HEK293 (cell line): ENCODE data around the gene RNF224.

Experiments
- GLI4 ChIP-seq: fragments of 450-650 bp; formaldehyde crosslinking; IDR thresholded peaks from 2 replicates; pipeline ENCODE4 v1.5.1; 2016; ENCODE audit warnings: missing biosample characterization, missing genetic modification characterization
- GLIS2 ChIP-seq: fragments of 450-650 bp; formaldehyde crosslinking; IDR thresholded peaks from 2 replicates; pipeline ENCODE4 v1.5.1; 2016; ENCODE audit warnings: missing biosample characterization, missing genetic modification characterization
- HOXD13 ChIP-seq: sonication (generic); formaldehyde crosslinking; IDR thresholded peaks from 2 replicates; pipeline ENCODE4 v1.8.0; 2022; ENCODE audit warnings: missing genetic modification reagents, borderline replicate concordance
- KLF1 ChIP-seq: fragments of 450-650 bp; formaldehyde crosslinking; IDR thresholded peaks from 2 replicates; pipeline ENCODE4 v1.5.1; 2016; ENCODE audit warnings: missing biosample characterization, missing genetic modification characterization
- SETDB1 ChIP-seq: IDR thresholded peaks from one replicate; pipeline ENCODE4 v1.6.1; 2017; ENCODE audit warnings: mild to moderate bottlenecking, low read length, moderate library complexity, mixed read lengths; ENCODE audit not compliant: insufficient read length
- SP7 ChIP-seq: fragments of 450-650 bp; formaldehyde crosslinking; IDR thresholded peaks from 2 replicates; pipeline ENCODE4 v1.5.1; 2016; ENCODE audit warnings: missing biosample characterization, missing genetic modification characterization
- WT1 ChIP-seq: fragments of 450-650 bp; formaldehyde crosslinking; IDR thresholded peaks from 2 replicates; pipeline ENCODE4 v1.5.1; 2016; ENCODE audit warnings: missing biosample characterization, missing genetic modification characterization
- ZBTB7A ChIP-seq: fragments of 450-650 bp; formaldehyde crosslinking; IDR thresholded peaks from 2 replicates; pipeline ENCODE4 v1.5.1; 2016; ENCODE audit warnings: low read depth, missing biosample characterization, missing genetic modification characterization
- ZNF132 ChIP-seq: fragments of 450-650 bp; formaldehyde crosslinking; IDR thresholded peaks from 2 replicates; pipeline ENCODE4 v1.5.1; 2017; ENCODE audit warnings: missing biosample characterization, missing genetic modification characterization, borderline replicate concordance
- ZNF133 ChIP-seq: fragments of 450-650 bp; formaldehyde crosslinking; IDR thresholded peaks from 2 replicates; pipeline ENCODE4 v1.5.1; 2016; ENCODE audit warnings: missing biosample characterization, missing genetic modification characterization
- ZNF138 ChIP-seq: fragments of 450-650 bp; formaldehyde crosslinking; IDR thresholded peaks from 2 replicates; pipeline ENCODE4 v1.5.1; 2016; ENCODE audit warnings: missing biosample characterization, missing genetic modification characterization, borderline replicate concordance
- ZNF140 ChIP-seq: fragments of 450-650 bp; formaldehyde crosslinking; IDR thresholded peaks from 2 replicates; pipeline ENCODE4 v1.5.1; 2016; ENCODE audit warnings: missing biosample characterization, missing genetic modification characterization
- ZNF19 ChIP-seq: fragments of 450-650 bp; formaldehyde crosslinking; IDR thresholded peaks from 2 replicates; pipeline ENCODE4; 2016; ENCODE audit warnings: missing biosample characterization, missing genetic modification characterization, low read depth
- ZNF2 ChIP-seq: fragments of 450-650 bp; formaldehyde crosslinking; IDR thresholded peaks from 2 replicates; pipeline ENCODE4 v1.5.1; 2016; ENCODE audit warnings: missing biosample characterization, missing genetic modification characterization
- ZNF214 ChIP-seq: fragments of 450-650 bp; formaldehyde crosslinking; IDR thresholded peaks from 2 replicates; pipeline ENCODE4 v1.5.1; 2017; ENCODE audit warnings: missing biosample characterization, mild to moderate bottlenecking, missing genetic modification characterization, borderline replicate concordance
- ZNF23 ChIP-seq: fragments of 450-650 bp; formaldehyde crosslinking; IDR thresholded peaks from 2 replicates; pipeline ENCODE4 v1.5.1; 2016; ENCODE audit warnings: missing biosample characterization, missing genetic modification characterization, borderline replicate concordance
- ZNF302 ChIP-seq: fragments of 450-650 bp; formaldehyde crosslinking; IDR thresholded peaks from 2 replicates; pipeline ENCODE4 v1.5.1; 2016; ENCODE audit warnings: missing biosample characterization, missing genetic modification characterization, low read depth
- ZNF37A ChIP-seq: fragments of 450-650 bp; IDR thresholded peaks from 2 replicates; pipeline ENCODE4 v1.5.1; 2018; ENCODE audit warnings: missing biosample characterization, missing genetic modification characterization
- ZNF423 ChIP-seq: fragments of 450-650 bp; formaldehyde crosslinking; IDR thresholded peaks from 2 replicates; pipeline ENCODE4 v1.5.1; 2016; ENCODE audit warnings: missing biosample characterization, missing genetic modification characterization
- ZNF529 ChIP-seq: fragments of 450-650 bp; formaldehyde crosslinking; IDR thresholded peaks from 2 replicates; pipeline ENCODE4 v1.5.1; 2017; ENCODE audit warnings: missing genetic modification characterization, missing biosample characterization; ENCODE audit not compliant: insufficient replicate concordance
- ZNF600 ChIP-seq: fragments of 450-650 bp; formaldehyde crosslinking; IDR thresholded peaks from 2 replicates; pipeline ENCODE4 v1.5.1; 2016; ENCODE audit warnings: missing biosample characterization, missing genetic modification characterization
- ZNF677 ChIP-seq: fragments of 450-650 bp; IDR thresholded peaks from 2 replicates; pipeline ENCODE4 v1.5.0; 2018; ENCODE audit warnings: missing biosample characterization, mild to moderate bottlenecking, missing genetic modification characterization, moderate library complexity
- TF ChIP-seq, protein P1 (sequence below): fragments of 450-650 bp; formaldehyde crosslinking; IDR thresholded peaks from 2 replicates; pipeline ENCODE4 v1.5.1; 2016; ENCODE audit warnings: missing biosample characterization, missing genetic modification characterization
- TF ChIP-seq, protein P2 (sequence below): fragments of 450-650 bp; IDR thresholded peaks from 2 replicates; pipeline ENCODE4 v1.5.1; 2018; ENCODE audit warnings: missing biosample characterization, mild to moderate bottlenecking, missing genetic modification characterization
- TF ChIP-seq, protein P3 (sequence below): fragments of 450-650 bp; formaldehyde crosslinking; IDR thresholded peaks from 2 replicates; pipeline ENCODE4 v1.5.1; 2016; ENCODE audit warnings: missing biosample characterization, missing genetic modification characterization
- TF ChIP-seq, protein P4 (sequence below): fragments of 450-650 bp; formaldehyde crosslinking; IDR thresholded peaks from 2 replicates; pipeline ENCODE4 v1.5.1; 2016; ENCODE audit warnings: missing biosample characterization, missing genetic modification characterization, borderline replicate concordance
- TF ChIP-seq, protein P5 (sequence below): fragments of 450-650 bp; formaldehyde crosslinking; IDR thresholded peaks from 2 replicates; pipeline ENCODE4 v1.5.1; 2016; ENCODE audit warnings: missing biosample characterization, missing genetic modification characterization, low read depth
- TF ChIP-seq, protein P6 (sequence below): fragments of 450-650 bp; formaldehyde crosslinking; IDR thresholded peaks from 2 replicates; pipeline ENCODE4 v1.5.1; 2016; ENCODE audit warnings: missing biosample characterization, missing genetic modification characterization

RNF224 gene

DNA sequence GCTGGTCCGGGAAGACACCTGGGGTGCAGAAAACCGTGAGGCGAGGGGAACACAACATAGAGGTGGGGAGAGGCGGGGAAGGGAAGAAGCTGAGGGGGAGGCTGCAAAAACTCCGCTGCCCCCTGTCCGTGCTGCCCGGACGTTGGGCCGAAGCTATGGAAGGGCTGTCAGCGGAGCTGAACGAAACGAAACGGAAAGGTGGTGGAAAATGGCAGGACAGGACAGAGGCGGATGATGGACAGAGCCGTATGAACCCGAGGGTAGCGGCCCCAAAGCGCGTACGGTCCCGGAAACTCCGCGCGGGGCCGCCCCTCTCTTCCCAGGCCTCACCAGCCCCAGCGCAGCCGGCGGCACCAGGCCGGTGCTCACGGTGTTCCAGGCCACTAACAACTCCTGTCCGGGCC, 39.2 kb upstream of the RNF224 start (continued):
- TF ChIP-seq, protein P1, sequence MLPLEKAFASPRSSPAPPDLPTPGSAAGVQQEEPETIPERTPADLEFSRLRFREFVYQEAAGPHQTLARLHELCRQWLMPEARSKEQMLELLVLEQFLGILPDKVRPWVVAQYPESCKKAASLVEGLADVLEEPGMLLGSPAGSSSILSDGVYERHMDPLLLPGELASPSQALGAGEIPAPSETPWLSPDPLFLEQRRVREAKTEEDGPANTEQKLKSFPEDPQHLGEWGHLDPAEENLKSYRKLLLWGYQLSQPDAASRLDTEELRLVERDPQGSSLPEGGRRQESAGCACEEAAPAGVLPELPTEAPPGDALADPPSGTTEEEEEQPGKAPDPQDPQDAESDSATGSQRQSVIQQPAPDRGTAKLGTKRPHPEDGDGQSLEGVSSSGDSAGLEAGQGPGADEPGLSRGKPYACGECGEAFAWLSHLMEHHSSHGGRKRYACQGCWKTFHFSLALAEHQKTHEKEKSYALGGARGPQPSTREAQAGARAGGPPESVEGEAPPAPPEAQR (tag by site-specific recombination), result no peak
- TF ChIP-seq GLIS2 (no peak), ZNF19 (tag by site-specific recombination) (no peak), ZNF302 (tag by site-specific recombination) (no peak), SETDB1 (no peak), ZNF37A (tag by site-specific recombination) (no peak), SP7 (tag by site-specific recombination) (no peak), ZNF423 (tag by site-specific recombination) (0 out of 2 replicates have a peak, but pooled peaks have one; percentile 6), ZNF23 (tag by site-specific recombination) (no peak), KLF1 (tag by site-specific recombination) (no peak), ZNF600 (tag by site-specific recombination) (peak; percentile 36; the same call in 1 of the 2 replicates), ZNF133 (no peak), GLI4 (tag by site-specific recombination) (peak; percentile 54; the same call in 1 of the 2 replicates), ZNF529 (no peak), ZNF138 (peak; percentile 43; the same call in 1 of the 2 replicates), ZNF2 (tag by site-specific recombination) (peak; percentile 89; the same call in 1 of the 2 replicates), HOXD13 (CRISPR knock-in tag) (no peak), ZNF214 (tag by site-specific recombination) (no peak), ZNF677 (tag by site-specific recombination) (no peak), ZNF140 (no peak), WT1 (tag by site-specific recombination) (no peak; the same call in 1 of the 2 replicates), ZNF132 (tag by site-specific recombination) (no peak), ZBTB7A (no peak)
- TF ChIP-seq, protein P2, sequence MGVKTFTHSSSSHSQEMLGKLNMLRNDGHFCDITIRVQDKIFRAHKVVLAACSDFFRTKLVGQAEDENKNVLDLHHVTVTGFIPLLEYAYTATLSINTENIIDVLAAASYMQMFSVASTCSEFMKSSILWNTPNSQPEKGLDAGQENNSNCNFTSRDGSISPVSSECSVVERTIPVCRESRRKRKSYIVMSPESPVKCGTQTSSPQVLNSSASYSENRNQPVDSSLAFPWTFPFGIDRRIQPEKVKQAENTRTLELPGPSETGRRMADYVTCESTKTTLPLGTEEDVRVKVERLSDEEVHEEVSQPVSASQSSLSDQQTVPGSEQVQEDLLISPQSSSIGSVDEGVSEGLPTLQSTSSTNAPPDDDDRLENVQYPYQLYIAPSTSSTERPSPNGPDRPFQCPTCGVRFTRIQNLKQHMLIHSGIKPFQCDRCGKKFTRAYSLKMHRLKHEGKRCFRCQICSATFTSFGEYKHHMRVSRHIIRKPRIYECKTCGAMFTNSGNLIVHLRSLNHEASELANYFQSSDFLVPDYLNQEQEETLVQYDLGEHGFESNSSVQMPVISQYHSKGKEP, result no peak
- TF ChIP-seq, protein P3, sequence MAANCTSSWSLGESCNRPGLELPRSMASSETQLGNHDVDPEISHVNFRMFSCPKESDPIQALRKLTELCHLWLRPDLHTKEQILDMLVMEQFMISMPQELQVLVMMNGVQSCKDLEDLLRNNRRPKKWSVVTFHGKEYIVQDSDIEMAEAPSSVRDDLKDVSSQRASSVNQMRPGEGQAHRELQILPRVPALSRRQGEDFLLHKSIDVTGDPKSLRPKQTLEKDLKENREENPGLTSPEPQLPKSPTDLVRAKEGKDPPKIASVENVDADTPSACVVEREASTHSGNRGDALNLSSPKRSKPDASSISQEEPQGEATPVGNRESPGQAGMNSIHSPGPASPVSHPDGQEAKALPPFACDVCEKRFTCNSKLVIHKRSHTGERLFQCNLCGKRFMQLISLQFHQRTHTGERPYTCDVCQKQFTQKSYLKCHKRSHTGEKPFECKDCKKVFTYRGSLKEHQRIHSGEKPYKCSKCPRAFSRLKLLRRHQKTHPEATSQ, result peak; percentile 79; the same call in 1 of the 2 replicates
- TF ChIP-seq, protein P4, sequence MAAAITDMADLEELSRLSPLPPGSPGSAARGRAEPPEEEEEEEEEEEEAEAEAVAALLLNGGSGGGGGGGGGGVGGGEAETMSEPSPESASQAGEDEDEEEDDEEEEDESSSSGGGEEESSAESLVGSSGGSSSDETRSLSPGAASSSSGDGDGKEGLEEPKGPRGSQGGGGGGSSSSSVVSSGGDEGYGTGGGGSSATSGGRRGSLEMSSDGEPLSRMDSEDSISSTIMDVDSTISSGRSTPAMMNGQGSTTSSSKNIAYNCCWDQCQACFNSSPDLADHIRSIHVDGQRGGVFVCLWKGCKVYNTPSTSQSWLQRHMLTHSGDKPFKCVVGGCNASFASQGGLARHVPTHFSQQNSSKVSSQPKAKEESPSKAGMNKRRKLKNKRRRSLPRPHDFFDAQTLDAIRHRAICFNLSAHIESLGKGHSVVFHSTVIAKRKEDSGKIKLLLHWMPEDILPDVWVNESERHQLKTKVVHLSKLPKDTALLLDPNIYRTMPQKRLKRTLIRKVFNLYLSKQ (tag by site-specific recombination), result no peak
- TF ChIP-seq, protein P5, sequence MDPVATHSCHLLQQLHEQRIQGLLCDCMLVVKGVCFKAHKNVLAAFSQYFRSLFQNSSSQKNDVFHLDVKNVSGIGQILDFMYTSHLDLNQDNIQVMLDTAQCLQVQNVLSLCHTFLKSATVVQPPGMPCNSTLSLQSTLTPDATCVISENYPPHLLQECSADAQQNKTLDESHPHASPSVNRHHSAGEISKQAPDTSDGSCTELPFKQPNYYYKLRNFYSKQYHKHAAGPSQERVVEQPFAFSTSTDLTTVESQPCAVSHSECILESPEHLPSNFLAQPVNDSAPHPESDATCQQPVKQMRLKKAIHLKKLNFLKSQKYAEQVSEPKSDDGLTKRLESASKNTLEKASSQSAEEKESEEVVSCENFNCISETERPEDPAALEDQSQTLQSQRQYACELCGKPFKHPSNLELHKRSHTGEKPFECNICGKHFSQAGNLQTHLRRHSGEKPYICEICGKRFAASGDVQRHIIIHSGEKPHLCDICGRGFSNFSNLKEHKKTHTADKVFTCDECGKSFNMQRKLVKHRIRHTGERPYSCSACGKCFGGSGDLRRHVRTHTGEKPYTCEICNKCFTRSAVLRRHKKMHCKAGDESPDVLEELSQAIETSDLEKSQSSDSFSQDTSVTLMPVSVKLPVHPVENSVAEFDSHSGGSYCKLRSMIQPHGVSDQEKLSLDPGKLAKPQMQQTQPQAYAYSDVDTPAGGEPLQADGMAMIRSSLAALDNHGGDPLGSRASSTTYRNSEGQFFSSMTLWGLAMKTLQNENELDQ, result no peak
- TF ChIP-seq, protein P6, sequence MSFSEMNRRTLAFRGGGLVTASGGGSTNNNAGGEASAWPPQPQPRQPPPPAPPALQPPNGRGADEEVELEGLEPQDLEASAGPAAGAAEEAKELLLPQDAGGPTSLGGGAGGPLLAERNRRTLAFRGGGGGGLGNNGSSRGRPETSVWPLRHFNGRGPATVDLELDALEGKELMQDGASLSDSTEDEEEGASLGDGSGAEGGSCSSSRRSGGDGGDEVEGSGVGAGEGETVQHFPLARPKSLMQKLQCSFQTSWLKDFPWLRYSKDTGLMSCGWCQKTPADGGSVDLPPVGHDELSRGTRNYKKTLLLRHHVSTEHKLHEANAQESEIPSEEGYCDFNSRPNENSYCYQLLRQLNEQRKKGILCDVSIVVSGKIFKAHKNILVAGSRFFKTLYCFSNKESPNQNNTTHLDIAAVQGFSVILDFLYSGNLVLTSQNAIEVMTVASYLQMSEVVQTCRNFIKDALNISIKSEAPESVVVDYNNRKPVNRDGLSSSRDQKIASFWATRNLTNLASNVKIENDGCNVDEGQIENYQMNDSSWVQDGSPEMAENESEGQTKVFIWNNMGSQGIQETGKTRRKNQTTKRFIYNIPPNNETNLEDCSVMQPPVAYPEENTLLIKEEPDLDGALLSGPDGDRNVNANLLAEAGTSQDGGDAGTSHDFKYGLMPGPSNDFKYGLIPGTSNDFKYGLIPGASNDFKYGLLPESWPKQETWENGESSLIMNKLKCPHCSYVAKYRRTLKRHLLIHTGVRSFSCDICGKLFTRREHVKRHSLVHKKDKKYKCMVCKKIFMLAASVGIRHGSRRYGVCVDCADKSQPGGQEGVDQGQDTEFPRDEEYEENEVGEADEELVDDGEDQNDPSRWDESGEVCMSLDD (tag by site-specific recombination), result no peak
